Bronchial epithelial cell (primary cell): ENCODE measurements around the gene BFSP1. TPM values are rescaled to one million over a fixed set of nuclear protein-coding genes. Genes with fewer than 3 reads are reported as not detected.

Experiments
- DNase-seq: peaks from one replicate; pipeline ENCODE4 v3.0.0-alpha.2; 2010; ENCODE audit warnings: low read depth
- FAIRE-seq: peaks from 2 replicates; lab custom pipeline; 2011; peaks lifted over from hg19 to GRCh38; lab: Jason Lieb, UNC
- H3K27me3 ChIP-seq: 2 replicates; pipeline ENCODE4 v1.5.1; 2011; ENCODE audit warnings: low read length; ENCODE audit not compliant: control insufficient read depth, insufficient read depth
- H3K36me3 ChIP-seq: 2 replicates; pipeline ENCODE4 v1.5.1; 2011; ENCODE audit warnings: low read length; ENCODE audit not compliant: control insufficient read depth, insufficient read depth
- H3K4me3 ChIP-seq: 2 replicates; pipeline ENCODE4 v1.5.1; 2011; ENCODE audit warnings: mild to moderate bottlenecking, low read depth, low read length, control low read depth
- total RNA-seq: library from RNA; depleted of rRNA; stranded (reverse); fragments of >200 nt; gene quantifications from 2 replicates; pipeline ENCODE4 v1.2.1, GENCODE V29; 2014
- TF ChIP-seq, protein P1 (sequence below): IDR thresholded peaks from 2 replicates; pipeline ENCODE4 v1.5.1; 2011; ENCODE audit warnings: mild to moderate bottlenecking, moderate library complexity, low read length, control low read depth, inconsistent platforms; ENCODE audit not compliant: insufficient read depth, severe bottlenecking

The BFSP1 gene
- 2.9 and 3.6 TPM in 2 replicates for total RNA-seq

- FAIRE-seq = no peak
- peak; percentile 31 for DNase-seq
- H3K36me3 ChIP-seq = no peaks in the 10 kb centered on the region
- no peaks in the 10 kb centered on the region for H3K27me3 ChIP-seq
- TF ChIP-seq, protein P1, sequence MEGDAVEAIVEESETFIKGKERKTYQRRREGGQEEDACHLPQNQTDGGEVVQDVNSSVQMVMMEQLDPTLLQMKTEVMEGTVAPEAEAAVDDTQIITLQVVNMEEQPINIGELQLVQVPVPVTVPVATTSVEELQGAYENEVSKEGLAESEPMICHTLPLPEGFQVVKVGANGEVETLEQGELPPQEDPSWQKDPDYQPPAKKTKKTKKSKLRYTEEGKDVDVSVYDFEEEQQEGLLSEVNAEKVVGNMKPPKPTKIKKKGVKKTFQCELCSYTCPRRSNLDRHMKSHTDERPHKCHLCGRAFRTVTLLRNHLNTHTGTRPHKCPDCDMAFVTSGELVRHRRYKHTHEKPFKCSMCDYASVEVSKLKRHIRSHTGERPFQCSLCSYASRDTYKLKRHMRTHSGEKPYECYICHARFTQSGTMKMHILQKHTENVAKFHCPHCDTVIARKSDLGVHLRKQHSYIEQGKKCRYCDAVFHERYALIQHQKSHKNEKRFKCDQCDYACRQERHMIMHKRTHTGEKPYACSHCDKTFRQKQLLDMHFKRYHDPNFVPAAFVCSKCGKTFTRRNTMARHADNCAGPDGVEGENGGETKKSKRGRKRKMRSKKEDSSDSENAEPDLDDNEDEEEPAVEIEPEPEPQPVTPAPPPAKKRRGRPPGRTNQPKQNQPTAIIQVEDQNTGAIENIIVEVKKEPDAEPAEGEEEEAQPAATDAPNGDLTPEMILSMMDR = no peak
- H3K4me3 ChIP-seq = peak within 1 kb of the TSS; percentile 44
These were observed at the start of gene BFSP1 for GRCh38 chr20:17530716-17531664. Gene BFSP1 (minus strand): TSS chr20:17531379. CDS start chr20:17531329, 50 bp downstream.

DNA sequence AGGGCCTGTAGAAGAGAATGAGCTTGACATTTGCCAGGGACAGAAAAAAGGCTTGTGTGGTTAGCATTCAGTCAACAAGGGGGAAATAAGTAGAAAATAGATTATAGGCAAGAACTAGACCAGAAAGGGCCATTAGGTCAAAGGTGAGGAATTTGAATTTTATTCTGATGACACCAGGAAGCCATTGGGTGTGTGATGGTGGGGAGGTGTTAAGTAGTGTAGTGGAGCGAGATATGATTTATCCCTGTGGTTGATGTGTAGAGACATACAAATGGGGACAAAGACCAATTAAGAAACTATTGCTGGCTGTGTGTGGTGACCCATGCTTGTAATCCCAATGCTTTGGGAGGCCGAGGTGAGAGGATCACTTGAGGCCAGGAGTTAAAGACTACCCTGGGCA is 49.7 kb upstream of the BFSP1 start:
- no peak for FAIRE-seq

DNA sequence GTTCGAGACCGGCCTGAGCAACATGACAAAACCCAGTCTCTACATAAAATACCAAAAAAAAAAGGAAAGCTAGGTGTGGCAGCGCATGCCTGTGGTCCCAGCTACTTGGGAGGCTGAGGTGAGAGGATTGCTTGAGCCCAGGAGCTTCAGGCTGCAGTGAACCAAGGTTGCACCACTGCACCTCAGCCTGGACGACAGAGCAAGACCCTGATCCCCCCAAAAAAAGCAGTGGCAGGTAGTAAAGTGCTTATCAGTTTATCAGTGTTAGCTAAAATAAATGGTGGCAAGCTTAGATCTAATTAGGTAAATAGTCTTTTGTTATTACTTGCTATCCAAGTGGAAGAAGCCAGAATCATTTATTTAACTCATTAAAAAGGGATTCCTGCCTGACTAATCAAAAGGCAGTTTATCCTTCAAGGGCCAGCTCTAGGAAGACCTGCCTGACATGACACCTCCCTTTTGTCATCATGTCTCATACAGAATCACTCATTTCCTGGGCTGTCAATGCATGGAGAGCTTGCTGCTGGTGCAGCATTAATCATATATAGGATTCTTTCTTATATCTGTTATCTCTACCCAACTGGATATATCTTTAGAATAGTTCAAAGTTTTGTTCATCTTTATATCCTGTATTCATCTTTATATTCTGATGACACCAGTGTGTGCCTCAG is 48.3 kb upstream of the BFSP1 start:
- Histone ChIP-seq H3K27me3 (no peaks in the 10 kb centered on the region), H3K36me3 (peaks cover 3% of the 10 kb centered on the region), H3K4me3 (no peak overlapping the region)
- TF ChIP-seq, protein P1 = no peak
- FAIRE-seq (no peak), DNase-seq (peak; percentile 88)

More for the DNA sequence above, 49.7 kb upstream of the BFSP1 start:
- no peaks in the 10 kb centered on the region for H3K27me3 ChIP-seq
- DNase-seq = no peak
- TF ChIP-seq, protein P1 = no peak
- no peak overlapping the region for H3K4me3 ChIP-seq
- H3K36me3 ChIP-seq = peaks cover 3% of the 10 kb centered on the region

DNA sequence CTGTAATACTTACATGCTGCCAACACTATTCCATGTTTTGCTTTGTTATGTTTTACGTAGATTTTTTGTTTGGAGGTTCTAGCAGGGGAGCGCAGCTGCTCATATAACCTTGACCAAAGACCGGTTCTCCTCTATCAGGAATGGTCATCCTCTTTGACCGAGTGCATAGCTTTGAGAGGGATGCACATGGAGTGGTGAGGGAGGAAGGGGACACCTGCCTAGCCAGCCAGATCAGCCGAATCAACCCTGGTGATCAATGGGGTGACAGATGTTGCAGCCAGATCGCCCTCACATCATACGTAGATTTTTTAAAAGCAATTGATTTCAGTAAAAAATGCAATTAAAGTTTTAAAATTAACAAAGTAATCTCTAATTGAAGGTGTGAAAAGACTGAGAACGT is 45.0 kb upstream of the BFSP1 start:
- DNase-seq (no peak), FAIRE-seq (no peak)
- Histone ChIP-seq H3K36me3 (peaks cover 5% of the 10 kb centered on the region), H3K4me3 (no peak overlapping the region), H3K27me3 (no peaks in the 10 kb centered on the region)
- TF ChIP-seq, protein P1 = no peak

DNA sequence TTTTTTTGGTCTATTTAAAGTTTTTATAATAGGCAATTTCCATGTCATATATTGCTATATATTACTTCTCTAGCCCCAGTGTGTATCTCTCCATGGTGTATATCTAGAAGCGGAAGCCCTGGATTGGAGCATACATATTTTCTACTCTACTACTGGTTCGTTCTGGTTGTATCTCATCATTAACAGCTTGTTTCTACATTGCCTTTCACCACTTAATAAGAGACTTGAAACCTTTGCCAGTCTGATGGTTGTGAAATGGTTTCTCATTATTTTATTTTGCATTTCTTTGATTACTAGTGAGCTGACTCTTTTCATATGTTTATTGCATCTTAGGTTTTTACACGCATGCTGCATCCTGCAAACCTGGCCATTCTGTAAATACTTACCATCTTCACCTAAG is 42.3 kb upstream of the BFSP1 start:
- Histone ChIP-seq H3K4me3 (no peak overlapping the region), H3K36me3 (peaks cover 4% of the 10 kb centered on the region), H3K27me3 (no peaks in the 10 kb centered on the region)
- FAIRE-seq = no peak
- TF ChIP-seq, protein P1 = no peak
- no peak for DNase-seq
